NCI-H187 treated with DMSO at 0.1 percent for 48 hours (cell line): ENCODE results near the gene JTB.
"Not testable (repeated sequence)": the region's sequence is repeated elsewhere in the genome, so short reads cannot be mapped to it uniquely, and the experiment has no call there.

Experiments used
- DNase-seq: peaks from one replicate; lab custom pipeline; 2025; lab: John Stamatoyannopoulos, UW

The JTB gene

GRCh38 chr1:153977250-153978240 lies at the start of gene JTB:
Gene JTB (minus strand): TSS chr1:153977674. CDS start chr1:153977252, 422 bp downstream.
- peak; percentile 91 for DNase-seq

- DNase-seq, result no peak
These were observed 42.5 kb upstream of the JTB start for GRCh38 chr1:154019940-154020339.

GRCh38 chr1:154019269-154019668 lies 41.8 kb upstream of the JTB start:
- DNase-seq, result no peak

GRCh38 chr1:154014154-154014907 lies 36.9 kb upstream of the JTB start:
- DNase-seq, result no peak

GRCh38 chr1:154012543-154012942 lies 35.1 kb upstream of the JTB start:
- not testable (repeated sequence) for DNase-seq

- DNase-seq, result no peak
These were observed 34.7 kb upstream of the JTB start for GRCh38 chr1:154012129-154012528.

- no peak for DNase-seq
These were observed 28.7 kb upstream of the JTB start for GRCh38 chr1:154006136-154006535.

GRCh38 chr1:154000420-154000819 lies 22.9 kb upstream of the JTB start:
- no peak for DNase-seq

- not testable (repeated sequence) for DNase-seq
These were observed 19.4 kb upstream of the JTB start for GRCh38 chr1:153996882-153997281.

- no peak for DNase-seq
These were observed 18.2 kb upstream of the JTB start for GRCh38 chr1:153995640-153996039.

- no peak for DNase-seq
These were observed 17.7 kb upstream of the JTB start for GRCh38 chr1:153995202-153995601.

- no peak for DNase-seq
These were observed 14.3 kb upstream of the JTB start for GRCh38 chr1:153991806-153992205.

GRCh38 chr1:153991151-153991630 lies 13.7 kb upstream of the JTB start:
- no peak for DNase-seq

GRCh38 chr1:153990468-153991150 lies 13.1 kb upstream of the JTB start, which contains the start of gene RPS27:
Gene RPS27 (plus strand): TSS chr1:153990762. CDS start chr1:153990797, 35 bp downstream.
- peak; percentile 99 for DNase-seq

- no peak for DNase-seq
These were observed 10.1 kb upstream of the JTB start for GRCh38 chr1:153987621-153988020.

GRCh38 chr1:153985941-153986761 lies 8.7 kb upstream of the JTB start, which contains the start of gene RAB13:
Gene RAB13 (minus strand): TSS chr1:153986339. CDS start chr1:153986236, 103 bp downstream.
- DNase-seq, result no peak

GRCh38 chr1:153985341-153985912 lies 8.0 kb upstream of the JTB start:
- no peak for DNase-seq

- DNase-seq, result no peak
These were observed 6.8 kb upstream of the JTB start for GRCh38 chr1:153984123-153984894.

- DNase-seq, result not testable (repeated sequence)
These were observed 4.3 kb upstream of the JTB start for GRCh38 chr1:153981735-153982134.

- DNase-seq, result not testable (repeated sequence)
These were observed 1.6 kb upstream of the JTB start for GRCh38 chr1:153979091-153979490.
